ENCODE measurements around the gene TRPC1.

DNA sequence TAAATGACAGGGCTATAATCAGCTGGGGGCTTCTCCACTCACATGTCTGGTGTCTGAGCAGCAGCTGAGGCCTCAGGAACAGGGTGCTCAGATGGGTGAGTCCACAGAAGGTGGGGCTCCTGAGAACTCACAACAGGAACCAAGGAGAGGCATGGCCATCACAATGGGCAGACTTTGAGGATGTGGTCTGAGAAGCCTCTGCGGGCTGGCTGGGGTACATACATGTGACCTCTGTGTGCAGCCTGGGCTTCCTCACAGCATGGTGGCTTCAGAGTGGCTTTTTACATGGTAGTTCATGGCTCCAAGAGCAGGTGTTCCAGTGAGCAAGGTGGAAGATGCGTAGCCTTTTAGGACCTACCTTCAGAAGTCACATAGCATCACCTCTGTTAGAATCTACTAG lies 58.8 kb downstream of the TRPC1 start:
- TF ChIP-seq POLR2A (IDR thresholded peaks at IDR 0.05) = no peak
- TF ChIP-seq, protein P1, sequence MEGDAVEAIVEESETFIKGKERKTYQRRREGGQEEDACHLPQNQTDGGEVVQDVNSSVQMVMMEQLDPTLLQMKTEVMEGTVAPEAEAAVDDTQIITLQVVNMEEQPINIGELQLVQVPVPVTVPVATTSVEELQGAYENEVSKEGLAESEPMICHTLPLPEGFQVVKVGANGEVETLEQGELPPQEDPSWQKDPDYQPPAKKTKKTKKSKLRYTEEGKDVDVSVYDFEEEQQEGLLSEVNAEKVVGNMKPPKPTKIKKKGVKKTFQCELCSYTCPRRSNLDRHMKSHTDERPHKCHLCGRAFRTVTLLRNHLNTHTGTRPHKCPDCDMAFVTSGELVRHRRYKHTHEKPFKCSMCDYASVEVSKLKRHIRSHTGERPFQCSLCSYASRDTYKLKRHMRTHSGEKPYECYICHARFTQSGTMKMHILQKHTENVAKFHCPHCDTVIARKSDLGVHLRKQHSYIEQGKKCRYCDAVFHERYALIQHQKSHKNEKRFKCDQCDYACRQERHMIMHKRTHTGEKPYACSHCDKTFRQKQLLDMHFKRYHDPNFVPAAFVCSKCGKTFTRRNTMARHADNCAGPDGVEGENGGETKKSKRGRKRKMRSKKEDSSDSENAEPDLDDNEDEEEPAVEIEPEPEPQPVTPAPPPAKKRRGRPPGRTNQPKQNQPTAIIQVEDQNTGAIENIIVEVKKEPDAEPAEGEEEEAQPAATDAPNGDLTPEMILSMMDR (IDR thresholded peaks at IDR 0.05) = no peak
